HG02798 (cell line): ENCODE data around the gene MSH6.
A peak's percentile ranks its signal among the peaks of the same experiment; 100 is the strongest.
"Not testable (repeated sequence)": the region's sequence is repeated elsewhere in the genome, so short reads cannot be mapped to it uniquely, and the experiment has no call there.

Experiments
- ATAC-seq: cut with Tn5 transposase; IDR thresholded peaks from one replicate; pipeline ENCODE4 v1.9.1; 2021; ENCODE audit warnings: mild to moderate bottlenecking; ENCODE audit not compliant: unreplicated experiment, poor library complexity

MSH6 gene

GRCh38 chr2:47833516-47833968 is 50.6 kb downstream of the MSH6 start:
- ATAC-seq = peak; percentile 84

- no peak for ATAC-seq
Measured at GRCh38 chr2:47838249-47838648, 55.3 kb downstream of the MSH6 start.

GRCh38 chr2:47838686-47839085 is 55.7 kb downstream of the MSH6 start:
- ATAC-seq = no peak

- ATAC-seq = no peak
Measured at GRCh38 chr2:47842846-47843245, 59.9 kb downstream of the MSH6 start.

GRCh38 chr2:47843407-47843806 is 60.5 kb downstream of the MSH6 start:
- no peak for ATAC-seq

GRCh38 chr2:47844162-47844561 is 61.2 kb downstream of the MSH6 start:
- no peak for ATAC-seq

GRCh38 chr2:47849368-47849767 is 66.4 kb downstream of the MSH6 start:
- no peak for ATAC-seq

GRCh38 chr2:47850198-47850597 is 67.3 kb downstream of the MSH6 start:
- no peak for ATAC-seq

- not testable (repeated sequence) for ATAC-seq
Measured at GRCh38 chr2:47853067-47853777, 70.3 kb downstream of the MSH6 start.
